ENCODE data around the gene SULT1A2. TPM values are rescaled to one million over a fixed set of nuclear protein-coding genes. Genes with fewer than 3 reads are reported as not detected.
"Not testable (repeated sequence)": the region's sequence is repeated elsewhere in the genome, so short reads cannot be mapped to it uniquely, and the experiment has no call there.

The SULT1A2 gene
- total and polyA plus RNA-seq, 2 of the 4 experiments (the other 2 are of a cell fraction), result 0.09 TPM; not detected in 1

- H2BK15ac ChIP-seq (ENCODE audit: low read depth, low read length); H2AFZ ChIP-seq (replicated peaks; ENCODE audit: low read length, poor library complexity); DNase-seq; H3K79me1 ChIP-seq (ENCODE audit: low read depth in 1 of 2, low read length in 2 of 2); H3K4me2 ChIP-seq (ENCODE audit: low read depth, low read length); H4K8ac ChIP-seq (ENCODE audit: low read depth in 2 of 2, low read length in 2 of 2); H2BK120ac ChIP-seq (ENCODE audit: low read depth, low read length); dilution Hi-C loops (cut with HindIII; ENCODE audit: low sequenced_read_pairs, unreplicated experiment); H4K20me1 ChIP-seq (ENCODE audit: insufficient read depth, low read length); CTCF ChIA-PET; H3K9me1 ChIP-seq (ENCODE audit: insufficient read depth, low read length); H3K4me3 ChIP-seq (ENCODE audit: insufficient read depth, low read depth, low read length); BruUV-seq (replicated peaks); ATAC-seq (ENCODE audit: low read depth); H3K23ac ChIP-seq (ENCODE audit: low read depth, low read length); H2AK9ac ChIP-seq (replicated peaks; ENCODE audit: low read depth, low read length, poor library complexity); H3K4me1 ChIP-seq (ENCODE audit: control insufficient read depth, insufficient read depth, low read length); H3K4ac ChIP-seq (ENCODE audit: low read depth, low read length); H3K56ac ChIP-seq (ENCODE audit: extremely low read depth, insufficient read depth, low read length); H3K9me3 ChIP-seq (ENCODE audit: control insufficient read depth, insufficient read depth, low read length); H3K36me3 ChIP-seq (ENCODE audit: control insufficient read depth, insufficient read depth, low read length); H2BK5ac ChIP-seq (ENCODE audit: low read depth, low read length, poor library complexity, severe bottlenecking); POLR2A ChIA-PET (ENCODE audit: unreplicated experiment); H3K9ac ChIP-seq (ENCODE audit: low read depth, low read length); H2AK5ac ChIP-seq (ENCODE audit: low read depth, low read length); H4K5ac ChIP-seq (ENCODE audit: low read depth, low read length); H3K27ac ChIP-seq (ENCODE audit: insufficient read depth, low read length); H2BK20ac ChIP-seq (ENCODE audit: low read depth, low read length); H3K14ac ChIP-seq (replicated peaks; ENCODE audit: low read depth, low read length); H3K18ac ChIP-seq (ENCODE audit: low read depth, low read length); H4K91ac ChIP-seq (ENCODE audit: insufficient read depth, low read depth, low read length); intact Hi-C loops (cut with micrococcal nuclease): not testable (repeated sequence)
- in situ Hi-C loops (cut with MboI; ENCODE audit: low sequenced_read_pairs), result loop anchor here (10.0 kb wide), 1 partner anchor 339 kb away; no protein-coding TSS in a partner anchor
- H3K27me3 ChIP-seq (ENCODE audit: control insufficient read depth, insufficient read depth, low read length), result peaks cover 17% of the 10 kb centered on the region
- WGBS, 2 experiments (ENCODE audit: extremely low coverage in 2 of 2, insufficient read length in 1 of 2), result no CpG with 5 or more reads among the region's 26 CpGs
Observed at GRCh38 chr16:28613912-28614311, 17.1 kb upstream of the SULT1A2 start.

GRCh38 chr16:28612359-28613280 is 15.8 kb upstream of the SULT1A2 start:
- dilution Hi-C loops (cut with HindIII; ENCODE audit: low sequenced_read_pairs, unreplicated experiment); H4K91ac ChIP-seq (ENCODE audit: insufficient read depth, low read depth, low read length); H2BK15ac ChIP-seq (ENCODE audit: low read depth, low read length); H4K8ac ChIP-seq (ENCODE audit: low read depth in 2 of 2, low read length in 2 of 2); H2BK5ac ChIP-seq (ENCODE audit: low read depth, low read length, poor library complexity, severe bottlenecking); H3K18ac ChIP-seq (ENCODE audit: low read depth, low read length); H2AK9ac ChIP-seq (replicated peaks; ENCODE audit: low read depth, low read length, poor library complexity); H2AK5ac ChIP-seq (ENCODE audit: low read depth, low read length); H3K36me3 ChIP-seq (ENCODE audit: control insufficient read depth, insufficient read depth, low read length); H3K4ac ChIP-seq (ENCODE audit: low read depth, low read length); H2AFZ ChIP-seq (replicated peaks; ENCODE audit: low read length, poor library complexity); H3K4me1 ChIP-seq (ENCODE audit: control insufficient read depth, insufficient read depth, low read length); H4K5ac ChIP-seq (ENCODE audit: low read depth, low read length); H3K9ac ChIP-seq (ENCODE audit: low read depth, low read length); intact Hi-C loops (cut with micrococcal nuclease); BruUV-seq (replicated peaks); H3K56ac ChIP-seq (ENCODE audit: extremely low read depth, insufficient read depth, low read length); H3K23ac ChIP-seq (ENCODE audit: low read depth, low read length); POLR2A ChIA-PET (ENCODE audit: unreplicated experiment); H2BK120ac ChIP-seq (ENCODE audit: low read depth, low read length); H3K27ac ChIP-seq (ENCODE audit: insufficient read depth, low read length); DNase-seq; H2BK20ac ChIP-seq (ENCODE audit: low read depth, low read length); H4K20me1 ChIP-seq (ENCODE audit: insufficient read depth, low read length); CTCF ChIA-PET; H3K14ac ChIP-seq (replicated peaks; ENCODE audit: low read depth, low read length); H3K4me3 ChIP-seq (ENCODE audit: insufficient read depth, low read depth, low read length); H3K79me1 ChIP-seq (ENCODE audit: low read depth in 1 of 2, low read length in 2 of 2); ATAC-seq (ENCODE audit: low read depth); H3K4me2 ChIP-seq (ENCODE audit: low read depth, low read length); H3K9me1 ChIP-seq (ENCODE audit: insufficient read depth, low read length); H3K9me3 ChIP-seq (ENCODE audit: control insufficient read depth, insufficient read depth, low read length): not testable (repeated sequence)
- in situ Hi-C loops (cut with MboI; ENCODE audit: low sequenced_read_pairs), result loop anchor here (10.0 kb wide), 1 partner anchor 338 kb away; no protein-coding TSS in a partner anchor
- H3K27me3 ChIP-seq (ENCODE audit: control insufficient read depth, insufficient read depth, low read length), result peaks cover 19% of the 10 kb centered on the region
- WGBS, 2 experiments (ENCODE audit: extremely low coverage in 2 of 2, insufficient read length in 1 of 2), result no CpG with 5 or more reads among the region's 17 CpGs

All from IMR-90 (cell line).